Fibroblast of skin of back (primary cell): ENCODE measurements around the gene ACOT9.
"Not testable (repeated sequence)": the region's sequence is repeated elsewhere in the genome, so short reads cannot be mapped to it uniquely, and the experiment has no call there.

ENCODE experiments used
- DNase-seq: peaks from one replicate; pipeline ENCODE4 v3.0.0-alpha.2; 2013

Gene ACOT9

GRCh38 chrX:23692166-23692565, 50.9 kb downstream of the ACOT9 start:
- no peak for DNase-seq

GRCh38 chrX:23676486-23676885, 66.6 kb downstream of the ACOT9 start:
- DNase-seq: not testable (repeated sequence)

- DNase-seq: no peak
Measured at GRCh38 chrX:23673108-23673507, 70.0 kb downstream of the ACOT9 start.

- no peak for DNase-seq
Measured at GRCh38 chrX:23670528-23670927, 72.5 kb downstream of the ACOT9 start.

GRCh38 chrX:23668335-23668734, 74.7 kb downstream of the ACOT9 start:
- DNase-seq: no peak

- peak; percentile 85 for DNase-seq
Measured at GRCh38 chrX:23667239-23668177, 75.6 kb downstream of the ACOT9 start, which contains the start of gene PRDX4. Gene PRDX4 (plus strand): TSS chrX:23667493. CDS start chrX:23667571, 78 bp downstream.

- no peak for DNase-seq
Measured at GRCh38 chrX:23666282-23666681, 76.8 kb downstream of the ACOT9 start.

GRCh38 chrX:23664496-23664895, 78.6 kb downstream of the ACOT9 start:
- no peak for DNase-seq

GRCh38 chrX:23662853-23663252, 80.2 kb downstream of the ACOT9 start:
- DNase-seq: no peak

- no peak for DNase-seq
Measured at GRCh38 chrX:23662187-23662586, 80.9 kb downstream of the ACOT9 start.

- DNase-seq: no peak
Measured at GRCh38 chrX:23661671-23662070, 81.4 kb downstream of the ACOT9 start.

GRCh38 chrX:23660766-23661132, 82.3 kb downstream of the ACOT9 start:
- no peak for DNase-seq

- DNase-seq: not testable (repeated sequence)
Measured at GRCh38 chrX:23660083-23660765, 82.9 kb downstream of the ACOT9 start.

GRCh38 chrX:23659339-23659738, 83.7 kb downstream of the ACOT9 start:
- no peak for DNase-seq

- peak; percentile 50 for DNase-seq
Measured at GRCh38 chrX:23656684-23657083, 86.4 kb downstream of the ACOT9 start.

- DNase-seq: no peak
Measured at GRCh38 chrX:23656091-23656490, 87.0 kb downstream of the ACOT9 start.
